CD4-positive, alpha-beta T cell treated with Interleukin-10 for 1 hour (primary cell): ENCODE measurements around the gene DNAJC15.
A peak's percentile ranks its signal among the peaks of the same experiment; 100 is the strongest.

Experiments
- DNase-seq: peaks from one replicate; pipeline ENCODE4 v3.0.0-alpha.2; 2020

DNAJC15 gene

DNA sequence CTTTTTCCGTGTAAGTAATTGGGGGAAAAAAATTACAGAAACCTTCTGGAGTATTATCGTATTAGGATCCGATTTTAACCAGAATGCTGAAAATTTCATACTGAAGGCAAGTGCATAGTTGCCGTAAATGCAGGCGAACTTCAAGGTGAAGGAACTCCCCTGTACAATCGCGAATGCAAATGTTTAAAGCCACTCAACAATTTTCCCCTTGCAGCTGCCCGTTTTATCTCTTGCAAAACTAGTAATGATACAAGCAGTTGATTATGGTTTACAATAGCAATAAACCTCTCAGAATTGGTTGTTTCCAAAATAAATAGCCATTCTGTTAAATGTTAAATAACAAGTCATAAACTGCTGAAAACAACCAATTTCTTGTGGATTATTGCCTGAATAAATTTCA is 105.7 kb downstream of the DNAJC15 start:
- DNase-seq: no peak

DNA sequence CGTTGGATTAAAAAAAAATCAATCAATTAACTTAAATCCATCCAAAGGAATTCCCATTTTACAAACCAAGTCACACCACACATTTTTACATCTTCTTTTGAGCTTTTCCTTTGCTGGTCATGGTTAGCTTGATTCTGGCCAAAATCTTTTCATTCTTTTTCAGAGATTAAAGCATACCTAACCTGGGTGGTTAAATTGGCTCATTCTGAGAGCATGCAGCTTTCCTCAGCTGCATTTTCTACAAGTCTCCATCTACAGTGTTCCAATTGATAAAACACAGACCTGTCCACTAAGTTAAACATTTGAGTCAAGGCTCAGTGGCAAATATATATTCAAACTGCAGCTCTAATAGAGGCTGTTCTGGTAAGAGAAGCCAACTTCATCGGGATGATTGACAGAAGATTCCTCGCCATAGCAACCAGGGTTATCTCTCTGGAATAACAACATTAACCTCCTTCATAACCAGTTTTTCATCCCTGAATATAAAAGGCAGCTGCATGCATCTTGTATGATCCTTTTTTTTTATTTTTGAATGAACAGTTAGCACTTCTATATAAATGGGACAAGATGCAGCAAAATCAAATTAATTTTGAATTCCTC is 106.2 kb downstream of the DNAJC15 start:
- no peak for DNase-seq

DNA sequence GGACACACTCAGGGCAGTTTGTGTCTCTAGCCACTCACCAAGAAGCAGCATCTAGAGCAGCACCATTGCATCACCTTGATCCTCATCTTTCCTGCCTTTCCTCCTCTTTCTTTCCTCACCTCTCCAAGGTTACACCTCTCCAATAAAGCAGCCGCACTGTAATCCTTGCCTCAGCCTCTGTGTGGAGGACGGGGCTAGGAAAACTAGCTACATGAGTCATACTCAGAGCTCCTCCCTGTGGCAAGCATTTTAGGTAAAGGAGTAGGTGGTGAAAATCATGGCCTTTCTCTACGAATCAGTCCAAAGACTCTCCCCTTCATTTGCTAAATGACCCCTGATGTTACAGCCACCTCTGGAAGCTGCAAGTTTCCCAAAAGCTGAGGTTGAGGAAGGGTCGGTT is 108.9 kb downstream of the DNAJC15 start:
- DNase-seq: peak; percentile 2

GRCh38 chr13:43132911-43133310 is 109.5 kb downstream of the DNAJC15 start:
- no peak for DNase-seq

DNA sequence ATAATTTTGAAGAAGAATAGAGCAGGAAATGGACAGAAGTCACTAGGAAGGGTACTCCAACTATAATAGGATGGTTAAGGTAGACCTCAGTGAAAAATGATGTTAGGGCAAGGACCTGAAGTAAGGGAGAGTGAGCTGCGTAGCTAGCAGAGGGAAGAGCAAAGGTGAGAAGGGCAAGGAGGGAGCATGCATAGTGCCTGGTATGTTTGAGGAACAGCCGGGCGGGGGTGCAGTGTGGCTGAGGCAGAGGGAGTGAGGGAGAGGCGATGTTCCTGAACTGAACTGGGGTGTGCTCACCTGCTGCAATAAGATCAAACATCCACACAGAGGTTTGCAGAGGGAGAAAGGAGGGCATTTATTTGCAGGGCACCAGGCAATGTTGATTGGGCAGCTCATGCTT is 110.4 kb downstream of the DNAJC15 start:
- no peak for DNase-seq

- no peak for DNase-seq
These were observed 111.5 kb downstream of the DNAJC15 start for GRCh38 chr13:43134868-43135267.

DNA sequence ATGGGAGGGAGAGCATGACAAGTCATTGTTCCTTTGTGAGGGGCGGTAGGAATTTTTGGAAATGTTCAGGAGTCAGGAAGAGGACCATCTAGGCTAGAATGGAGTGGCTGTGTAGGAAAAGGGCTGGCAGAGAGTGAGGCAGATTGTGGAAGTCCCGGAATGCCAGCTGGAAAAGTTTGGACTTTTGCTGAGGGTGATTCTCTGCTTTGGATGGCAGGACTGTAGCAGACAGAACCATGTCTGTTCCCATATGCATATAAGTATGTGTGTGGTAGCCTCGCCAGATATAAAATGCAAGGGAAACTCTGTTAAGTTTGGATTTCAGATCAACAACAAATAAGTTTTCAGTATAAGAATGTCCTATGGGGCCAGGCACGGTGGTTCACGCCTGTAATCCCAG is 112.1 kb downstream of the DNAJC15 start:
- DNase-seq: no peak

DNA sequence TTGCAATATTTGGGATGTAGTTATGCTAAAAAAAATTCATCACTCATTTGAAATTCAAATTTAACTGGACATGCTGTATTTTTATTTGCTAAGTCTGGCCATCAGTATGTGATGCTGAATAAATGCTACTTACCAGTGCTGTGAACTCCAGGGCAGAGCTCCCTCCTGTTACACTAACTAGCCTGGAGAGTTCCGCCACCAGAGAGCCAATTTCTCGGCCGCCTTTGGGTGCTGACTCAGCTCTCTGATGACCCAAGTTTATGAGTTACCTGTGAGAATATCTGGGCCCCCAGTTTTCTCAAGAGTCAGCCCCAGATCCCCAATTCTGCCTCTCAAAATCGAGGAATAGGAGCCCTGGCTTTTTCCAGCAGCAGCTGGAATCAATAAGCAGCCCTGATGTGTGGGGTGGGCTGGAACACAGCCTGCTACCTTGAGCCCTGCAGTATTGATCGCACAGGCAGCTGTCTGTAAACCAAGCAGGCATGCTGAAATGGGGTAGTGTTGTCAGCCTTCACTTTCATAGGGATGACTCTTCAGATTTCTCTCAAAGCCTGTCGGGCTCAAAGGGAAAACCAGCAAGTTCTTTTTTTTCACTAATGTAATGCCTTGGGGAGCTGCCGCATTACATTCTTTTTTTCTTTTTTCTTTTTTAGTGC is 113.7 kb downstream of the DNAJC15 start:
- no peak for DNase-seq

- no peak for DNase-seq
These were observed 115.8 kb downstream of the DNAJC15 start for GRCh38 chr13:43139211-43139610.

DNA sequence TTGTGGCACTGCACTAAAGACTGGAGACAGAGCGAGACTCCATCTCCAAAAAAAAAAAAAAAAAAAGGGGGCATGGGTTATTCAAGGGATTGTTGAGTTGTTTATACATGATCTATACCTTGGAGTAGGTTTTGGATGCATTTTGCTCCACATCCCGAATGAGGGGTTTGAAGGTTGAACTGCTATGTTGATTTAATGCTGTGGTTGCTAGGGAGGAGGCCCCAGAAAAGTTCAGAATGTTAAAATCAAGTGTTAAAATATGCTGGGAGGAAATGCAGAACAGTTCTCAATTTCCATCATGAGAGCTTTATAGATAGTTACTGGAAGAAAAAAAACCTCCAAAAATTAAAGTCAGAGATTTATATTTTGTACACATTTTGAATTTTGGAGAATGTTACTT is 116.5 kb downstream of the DNAJC15 start:
- no peak for DNase-seq

DNA sequence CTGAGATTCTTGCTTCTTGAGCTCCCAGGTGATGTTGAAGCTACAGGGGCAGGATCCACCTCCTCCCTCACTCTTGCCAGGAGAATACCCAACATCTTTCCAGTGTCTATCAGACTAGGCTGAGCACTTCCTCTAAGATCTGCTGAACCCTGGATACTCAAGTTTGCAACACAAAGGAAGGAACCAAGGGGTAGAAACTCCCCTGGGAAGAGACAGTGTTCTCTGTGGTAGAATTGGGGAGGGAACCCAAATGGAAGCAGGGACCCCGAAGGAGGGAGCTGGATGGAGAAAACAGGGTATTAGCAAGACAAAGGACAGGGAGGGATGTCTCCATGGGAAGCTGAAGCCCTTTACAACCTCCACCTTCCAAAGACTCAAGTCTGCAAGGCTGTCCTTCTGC is 117.6 kb downstream of the DNAJC15 start:
- DNase-seq: no peak

- no peak for DNase-seq
These were observed 118.3 kb downstream of the DNAJC15 start for GRCh38 chr13:43141685-43142084.

- DNase-seq: no peak
These were observed 120.2 kb downstream of the DNAJC15 start for GRCh38 chr13:43143591-43143990.

GRCh38 chr13:43145534-43146196 is 122.3 kb downstream of the DNAJC15 start:
- no peak for DNase-seq

DNA sequence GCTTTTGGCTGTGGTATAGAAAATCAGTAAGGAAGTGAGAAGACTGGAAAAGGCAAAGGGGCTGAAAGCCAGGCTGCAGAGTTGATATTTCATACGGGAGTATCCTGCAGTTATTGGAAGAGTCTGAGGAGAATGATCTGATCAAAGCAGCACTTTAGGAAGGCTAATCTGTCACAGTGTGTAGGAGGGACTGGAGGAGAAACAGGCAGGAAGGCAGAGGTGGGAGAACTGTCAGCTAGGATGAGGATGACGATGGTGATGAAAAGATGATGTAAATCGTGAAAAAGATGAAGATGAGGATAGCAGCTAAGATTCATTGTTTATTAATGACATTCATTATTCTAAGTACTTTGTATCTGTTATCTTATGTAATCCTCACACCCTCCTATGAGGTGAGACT is 123.0 kb downstream of the DNAJC15 start:
- DNase-seq: no peak

DNA sequence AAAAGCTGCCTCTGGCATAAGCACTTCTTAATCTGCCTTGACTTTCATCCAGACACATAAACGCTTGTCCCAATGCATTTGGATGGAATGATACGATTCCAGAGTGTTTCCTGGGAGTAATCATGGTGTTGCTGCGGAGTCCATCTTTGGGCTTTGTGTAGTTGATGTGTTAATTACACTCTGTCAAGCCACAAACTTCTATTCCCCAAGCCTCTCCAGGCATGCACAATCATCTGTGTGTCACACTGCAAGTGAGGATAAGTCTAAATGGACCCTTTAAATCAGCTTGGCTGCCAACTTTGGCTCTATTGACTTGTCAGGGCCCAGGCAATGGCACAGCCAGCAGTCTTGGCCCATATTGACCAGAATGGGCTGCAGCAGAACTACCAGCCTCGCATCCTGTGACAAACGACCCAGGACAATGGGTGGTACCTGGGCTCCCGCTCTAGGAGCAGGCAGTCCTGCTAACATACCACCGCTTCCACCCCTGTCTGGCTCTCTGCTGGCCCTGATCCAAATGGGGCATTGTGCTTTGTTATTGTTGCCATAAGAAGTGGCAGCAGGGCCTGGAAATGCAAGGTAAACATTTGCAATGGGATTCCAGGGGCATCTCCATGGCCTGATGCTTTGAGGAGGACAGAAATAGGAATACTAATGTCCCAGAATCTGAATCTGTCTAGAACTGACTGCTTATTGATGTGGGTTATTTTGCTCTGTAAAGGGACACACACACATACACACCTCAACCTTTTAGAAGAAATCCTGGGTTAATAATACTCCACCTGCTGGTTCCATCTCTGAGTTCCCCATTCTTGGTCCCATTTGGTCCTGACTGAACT is 127.2 kb downstream of the DNAJC15 start:
- no peak for DNase-seq

DNA sequence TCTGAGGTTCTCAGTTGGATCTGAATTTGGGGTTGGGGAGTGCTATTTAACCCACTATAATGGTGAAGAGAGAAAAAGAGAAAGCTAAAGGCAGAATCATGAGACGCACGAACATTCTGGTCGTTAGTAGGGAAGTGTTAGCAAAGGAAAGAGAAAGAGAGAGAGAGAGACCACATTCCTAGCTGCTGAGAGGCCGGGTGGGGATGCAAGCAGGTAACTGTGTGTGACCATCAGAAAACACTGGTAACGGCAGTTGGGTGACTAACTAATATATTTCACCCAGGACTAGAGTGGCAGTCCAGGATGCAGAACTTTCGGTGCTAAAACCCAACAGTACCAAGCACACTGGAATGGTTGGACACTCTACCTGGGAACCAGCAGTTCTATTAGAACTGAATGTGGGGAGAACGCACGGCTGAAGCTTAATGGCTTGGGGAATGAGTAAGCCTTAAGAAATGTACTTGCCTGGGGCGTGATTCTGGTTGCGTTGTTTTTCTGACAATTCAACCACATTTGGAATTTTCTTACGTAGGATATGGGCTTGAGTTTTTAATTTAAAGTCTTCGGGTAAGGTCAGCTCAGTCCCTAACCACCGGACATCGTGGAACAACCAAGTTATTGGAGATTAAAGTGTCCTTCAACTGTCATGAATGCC is 130.2 kb downstream of the DNAJC15 start:
- DNase-seq: no peak

GRCh38 chr13:43154156-43154651 is 130.8 kb downstream of the DNAJC15 start:
- DNase-seq: no peak

GRCh38 chr13:43154839-43155238 is 131.5 kb downstream of the DNAJC15 start:
- DNase-seq: no peak

DNA sequence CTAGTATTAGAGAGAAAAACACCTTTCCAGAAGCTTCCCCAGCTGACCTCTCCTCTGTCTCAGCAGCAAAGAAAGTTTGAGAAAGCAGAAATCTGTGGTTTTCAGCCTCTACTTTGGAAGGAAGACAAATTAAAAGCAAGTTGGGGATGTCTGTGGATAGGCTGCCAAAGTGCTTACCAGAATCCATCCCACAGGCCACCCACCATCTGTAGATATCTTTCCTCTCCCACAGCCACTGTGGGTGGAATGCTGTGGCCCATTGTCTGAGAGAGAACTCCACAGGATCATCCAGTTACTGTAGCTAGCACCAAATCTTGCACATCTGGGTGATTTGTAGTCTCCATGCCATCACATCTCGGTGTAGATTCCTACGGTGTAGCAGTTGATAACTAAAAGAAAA is 133.5 kb downstream of the DNAJC15 start:
- no peak for DNase-seq

DNA sequence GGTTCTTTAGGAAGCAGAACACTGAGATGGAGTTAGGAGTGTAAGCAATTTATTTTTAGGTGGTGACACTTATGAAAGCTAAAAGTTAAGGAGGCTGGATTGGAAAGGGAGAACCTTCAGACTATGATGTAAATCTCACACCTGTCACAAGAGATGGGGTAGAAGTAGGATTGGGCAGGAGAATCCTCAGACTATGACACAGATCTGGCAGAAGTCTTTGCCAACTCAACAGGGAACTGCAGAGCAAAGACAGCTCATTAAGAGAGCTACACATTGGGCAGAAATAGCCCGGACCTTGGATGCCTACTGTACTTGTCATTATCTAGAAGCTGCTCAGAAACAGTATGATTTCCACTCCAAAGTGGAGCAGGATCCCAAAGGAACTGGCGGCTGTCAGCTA is 134.4 kb downstream of the DNAJC15 start:
- no peak for DNase-seq

DNA sequence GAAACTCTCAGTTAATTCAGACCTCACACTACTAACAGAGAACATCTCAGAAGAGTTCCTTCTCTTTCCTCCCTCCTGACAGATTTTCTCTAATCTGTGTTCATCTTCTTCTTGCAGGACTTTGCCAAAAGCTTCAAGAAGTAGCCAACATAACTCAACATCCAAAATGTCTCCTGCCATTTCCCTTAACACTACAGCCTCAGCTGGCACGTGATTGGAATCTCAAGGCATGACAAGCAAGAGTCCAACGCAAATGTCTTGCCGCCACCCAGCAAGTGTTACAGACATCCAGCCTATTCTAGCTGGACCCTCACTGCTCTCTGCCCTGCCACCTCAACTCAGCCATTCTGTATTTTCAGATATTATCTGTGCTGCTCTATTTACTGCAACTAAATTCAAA is 135.1 kb downstream of the DNAJC15 start:
- no peak for DNase-seq

- no peak for DNase-seq
These were observed 135.7 kb downstream of the DNAJC15 start for GRCh38 chr13:43159026-43159461.
